Common myeloid progenitor, CD34-positive (primary cell): ENCODE data around the gene HCN4.
"Not testable (repeated sequence)": the region's sequence is repeated elsewhere in the genome, so short reads cannot be mapped to it uniquely, and the experiment has no call there.

Experiments used
- CTCF ChIA-PET: fragments of 350-600 bp; sonication (Branson Sonifier 250); formaldehyde crosslinking; loops from one replicate; lab custom pipeline; 2021; ENCODE audit warnings: antibody characterized with exemption; lab: Charles Lee
- POLR2A ChIA-PET: fragments of 350-600 bp; sonication (Branson Sonifier 250); formaldehyde crosslinking; loops from one replicate; lab custom pipeline; 2021; ENCODE audit warnings: antibody characterized with exemption; lab: Charles Lee
- DNase-seq, 3 donors: peaks; one replicate each; pipeline versions ENCODE4 v3.0.0 to v3.0.0-alpha.2; 2013
- H3K27ac ChIP-seq, 2 experiments: 1 replicate in 1 of 2; 2 replicates in 1 of 2; pipeline ENCODE4 v1.7.0; 2013; ENCODE audit warnings: inconsistent platforms in 2 of 2, low read length in 2 of 2, mild to moderate bottlenecking in 2 of 2, low read depth in 1 of 2, moderate library complexity in 1 of 2; ENCODE audit not compliant: severe bottlenecking in 2 of 2, insufficient read depth in 1 of 2, poor library complexity in 1 of 2
- H3K27me3 ChIP-seq, 5 experiments: replicated peaks in 2 of 5; 1 replicate in 3 of 5; 2 replicates in 2 of 5; pipeline versions ENCODE4 v1.6.1 to v1.7.0; 2013; ENCODE audit warnings: low read length in 4 of 5, mild to moderate bottlenecking in 2 of 5, moderate library complexity in 2 of 5, inconsistent platforms in 1 of 5; ENCODE audit not compliant: insufficient read depth in 5 of 5, control insufficient read depth in 4 of 5
- H3K36me3 ChIP-seq, 4 experiments: 1 replicate in 2 of 4; 2 replicates in 2 of 4; pipeline versions ENCODE4 v1.6.1 to v1.7.0; 2013; ENCODE audit warnings: low read length in 3 of 4, control low read depth in 1 of 4, mild to moderate bottlenecking in 1 of 4; ENCODE audit not compliant: control insufficient read depth in 4 of 4, insufficient read depth in 4 of 4
- H3K4me1 ChIP-seq, 4 experiments: 1 replicate in 3 of 4; 2 replicates in 1 of 4; pipeline versions ENCODE4 v1.6.1 to v1.7.1; 2013; ENCODE audit warnings: low read length in 3 of 4, mild to moderate bottlenecking in 3 of 4, control low read depth in 1 of 4, inconsistent platforms in 1 of 4, moderate library complexity in 1 of 4; ENCODE audit not compliant: control insufficient read depth in 4 of 4, insufficient read depth in 4 of 4; ENCODE audit errors: control extremely low read depth in 1 of 4
- H3K4me3 ChIP-seq, 7 experiments: 1 replicate in 4 of 7; 2 replicates in 3 of 7; pipeline versions ENCODE4 v1.5.1 to v1.7.0; 2013; ENCODE audit warnings: mild to moderate bottlenecking in 7 of 7, low read length in 6 of 7, moderate library complexity in 6 of 7, inconsistent platforms in 2 of 7, low read depth in 2 of 7, control low read depth in 1 of 7; ENCODE audit not compliant: insufficient read depth in 4 of 7, control insufficient read depth in 1 of 7; ENCODE audit errors: extremely low read depth in 1 of 7
- H3K9me3 ChIP-seq, 5 experiments: 1 replicate in 4 of 5; 2 replicates in 1 of 5; pipeline versions ENCODE4 v1.6.1 to v1.7.1; 2013; ENCODE audit warnings: low read length in 4 of 5, mild to moderate bottlenecking in 2 of 5, inconsistent platforms in 1 of 5, low read depth in 1 of 5, moderate library complexity in 1 of 5; ENCODE audit not compliant: control insufficient read depth in 4 of 5, insufficient read depth in 2 of 5; ENCODE audit errors: control extremely low read depth in 1 of 5
- WGBS: methylation state at CpG from one replicate; pipeline ENCODE4 v1.1.5; 2013; ENCODE audit not compliant: insufficient coverage; 5-methylcytosine and 5-hydroxymethylcytosine counted together

Gene HCN4

GRCh38 chr15:73317651-73318462 lies 50.9 kb downstream of the HCN4 start:
- Histone ChIP-seq H3K9me3 (no peaks in the 10 kb centered on the region), H3K27ac (no peak overlapping the region), H3K36me3 (no peaks in the 10 kb centered on the region), H3K27me3 (peaks cover 0 to 40% (median 10%) of the 10 kb centered on the region in 5 experiments), H3K4me1 (no peaks in the 10 kb centered on the region), H3K4me3 (no peak overlapping the region)
- ChIA-PET POLR2A (no interaction called here), CTCF (interaction anchor here (1.3 kb wide), 1 partner anchor 10 kb away, joined by 3 read pairs; no protein-coding TSS in a partner anchor)
- WGBS = 84% methylated on average over 15 of the region's 16 CpGs
- no peak for DNase-seq

GRCh38 chr15:73313861-73314260 lies 54.9 kb downstream of the HCN4 start:
- no CpG with 5 or more reads among the region's 2 CpGs for WGBS
- no peaks in the 10 kb centered on the region for H3K9me3 ChIP-seq
- no peak overlapping the region for H3K27ac ChIP-seq
- no peak overlapping the region for H3K4me3 ChIP-seq
- DNase-seq = no peak
- no peaks in the 10 kb centered on the region for H3K36me3 ChIP-seq
- H3K4me1 ChIP-seq = no peaks in the 10 kb centered on the region
- ChIA-PET CTCF (no interaction called here), POLR2A (no interaction called here)
- H3K27me3 ChIP-seq = peaks cover 0 to 23% (median 12%) of the 10 kb centered on the region in 5 experiments

- no peak for DNase-seq
- Histone ChIP-seq H3K4me3 (no peak overlapping the region), H3K27ac (no peak overlapping the region), H3K4me1 (peaks cover 2 to 12% (median 10%) of the 10 kb centered on the region in 4 experiments), H3K9me3 (no peaks in the 10 kb centered on the region), H3K36me3 (no peaks in the 10 kb centered on the region), H3K27me3 (peaks cover 0 to 10% (median 7%) of the 10 kb centered on the region in 5 experiments)
- CTCF ChIA-PET = interaction anchor here (0.6 to 2.0 kb wide), 3 partner anchors 10 to 27 kb away, joined by 3 to 4 read pairs (median 3); no protein-coding TSS in a partner anchor
- WGBS = 98% methylated on average over 8 of the region's 8 CpGs
- POLR2A ChIA-PET = no interaction called here
Observed at GRCh38 chr15:73308305-73308704, 60.5 kb downstream of the HCN4 start.

GRCh38 chr15:73305331-73306211 lies 63.2 kb downstream of the HCN4 start:
- DNase-seq = peak; percentile 39 to 64 (median 61)
- CTCF ChIA-PET = interaction anchor here (1.0 kb wide), 1 partner anchor 395 kb away, joined by 3 read pairs; no protein-coding TSS in a partner anchor
- Histone ChIP-seq H3K9me3 (no peaks in the 10 kb centered on the region), H3K27me3 (peaks cover 0 to 10% (median 7%) of the 10 kb centered on the region in 5 experiments), H3K4me1 (peaks cover 3 to 12% (median 10%) of the 10 kb centered on the region in 4 experiments), H3K36me3 (no peaks in the 10 kb centered on the region), H3K4me3 (no peak overlapping the region), H3K27ac (no peak overlapping the region)
- WGBS = 75% methylated on average over 11 of the region's 12 CpGs
- POLR2A ChIA-PET = no interaction called here

GRCh38 chr15:73303636-73304035 lies 65.1 kb downstream of the HCN4 start:
- whole genome bisulfite sequencing = 25% methylated on average over 5 of the region's 5 CpGs
- peaks cover 0 to 10% (median 2%) of the 10 kb centered on the region in 5 experiments for H3K27me3 ChIP-seq
- peaks cover 3 to 12% (median 10%) of the 10 kb centered on the region in 4 experiments for H3K4me1 ChIP-seq
- H3K9me3 ChIP-seq = no peaks in the 10 kb centered on the region
- POLR2A ChIA-PET = no interaction called here
- H3K27ac ChIP-seq = no peak overlapping the region
- no peaks in the 10 kb centered on the region for H3K36me3 ChIP-seq
- CTCF ChIA-PET = interaction anchor here (1.1 kb wide), 1 partner anchor 351 kb away, joined by 3 read pairs; no protein-coding TSS in a partner anchor
- H3K4me3 ChIP-seq = peak overlapping the region in 1 of 7 experiments; percentile 16
- no peak for DNase-seq

GRCh38 chr15:73300286-73300685 lies 68.5 kb downstream of the HCN4 start:
- POLR2A ChIA-PET, H3K27me3 ChIP-seq, H3K4me3 ChIP-seq, DNase-seq, CTCF ChIA-PET, H3K9me3 ChIP-seq, H3K36me3 ChIP-seq, H3K27ac ChIP-seq: not testable (repeated sequence)
- 90% methylated on average over 10 of the region's 11 CpGs for WGBS
- peaks cover 3 to 12% (median 10%) of the 10 kb centered on the region in 4 experiments for H3K4me1 ChIP-seq
